DMS153 treated with DMSO at 0.1 percent for 48 hours (cell line): Measurements from ENCODE around the gene VKORC1.
"Not testable (repeated sequence)": the region's sequence is repeated elsewhere in the genome, so short reads cannot be mapped to it uniquely, and the experiment has no call there.

Experiments
- DNase-seq: peaks from one replicate; lab custom pipeline; 2025; ENCODE audit not compliant: unreplicated experiment; lab: John Stamatoyannopoulos, UW

VKORC1 gene

DNA sequence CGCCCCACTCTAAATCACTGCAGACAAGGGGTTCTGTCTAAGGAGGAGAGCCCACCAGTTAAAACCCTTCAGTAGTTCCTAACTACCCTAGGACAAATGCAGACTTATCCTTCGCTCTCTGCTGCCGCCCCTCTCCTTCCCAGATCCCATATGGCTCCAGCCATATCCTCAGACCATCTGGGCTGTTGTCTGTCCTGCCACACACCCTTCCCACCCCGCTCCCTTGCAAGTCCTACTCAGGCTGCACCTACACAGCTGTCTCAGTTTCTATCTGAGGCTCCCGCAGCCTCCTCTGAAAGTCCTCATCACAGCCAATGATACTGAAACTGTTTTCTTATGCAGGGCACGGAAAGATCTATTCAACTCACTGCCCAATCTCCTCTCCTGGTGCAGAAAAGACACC lies 12.9 kb upstream of the VKORC1 start:
- no peak for DNase-seq

GRCh38 chr16:31106509-31107464 lies 12.2 kb upstream of the VKORC1 start:
- no peak for DNase-seq

GRCh38 chr16:31105677-31106213 lies 11.1 kb upstream of the VKORC1 start:
- peak; percentile 45 for DNase-seq

DNA sequence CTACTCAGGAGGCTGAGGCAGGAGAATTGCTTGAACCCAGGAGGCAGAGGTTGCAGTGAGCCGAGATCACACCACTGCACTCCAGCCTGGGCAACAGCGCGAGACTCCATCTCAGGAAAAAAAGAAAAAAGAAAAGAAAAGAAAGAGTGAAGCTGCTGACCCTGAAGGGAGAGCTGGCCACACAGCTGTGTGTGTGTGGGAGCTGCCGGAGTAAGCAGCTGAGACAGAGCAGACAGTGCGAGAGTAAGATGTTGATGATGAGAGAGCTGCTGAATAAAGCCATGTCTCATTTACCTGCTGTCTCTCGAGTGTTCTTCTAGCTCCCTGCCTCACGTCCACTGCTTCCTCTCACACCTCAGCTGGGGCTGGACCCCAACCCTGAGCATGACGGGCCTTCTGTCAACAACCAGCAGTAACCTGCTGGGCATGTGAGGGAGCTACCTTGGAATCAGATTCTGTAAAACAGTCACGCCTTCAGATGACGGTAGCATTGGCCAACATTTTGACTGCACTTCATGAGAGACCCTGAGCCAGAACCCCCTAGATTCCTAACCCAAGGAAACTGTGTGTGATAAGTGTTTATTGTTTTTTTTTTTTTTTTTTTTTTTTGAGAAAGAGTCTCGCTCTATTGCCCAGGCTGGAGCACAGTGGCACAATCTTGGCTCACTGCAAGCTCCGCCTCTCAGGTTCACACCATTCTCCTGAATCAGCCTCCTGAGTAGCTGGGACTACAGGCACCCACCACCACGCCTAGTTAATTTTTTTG lies 6.5 kb upstream of the VKORC1 start:
- not testable (repeated sequence) for DNase-seq

DNA sequence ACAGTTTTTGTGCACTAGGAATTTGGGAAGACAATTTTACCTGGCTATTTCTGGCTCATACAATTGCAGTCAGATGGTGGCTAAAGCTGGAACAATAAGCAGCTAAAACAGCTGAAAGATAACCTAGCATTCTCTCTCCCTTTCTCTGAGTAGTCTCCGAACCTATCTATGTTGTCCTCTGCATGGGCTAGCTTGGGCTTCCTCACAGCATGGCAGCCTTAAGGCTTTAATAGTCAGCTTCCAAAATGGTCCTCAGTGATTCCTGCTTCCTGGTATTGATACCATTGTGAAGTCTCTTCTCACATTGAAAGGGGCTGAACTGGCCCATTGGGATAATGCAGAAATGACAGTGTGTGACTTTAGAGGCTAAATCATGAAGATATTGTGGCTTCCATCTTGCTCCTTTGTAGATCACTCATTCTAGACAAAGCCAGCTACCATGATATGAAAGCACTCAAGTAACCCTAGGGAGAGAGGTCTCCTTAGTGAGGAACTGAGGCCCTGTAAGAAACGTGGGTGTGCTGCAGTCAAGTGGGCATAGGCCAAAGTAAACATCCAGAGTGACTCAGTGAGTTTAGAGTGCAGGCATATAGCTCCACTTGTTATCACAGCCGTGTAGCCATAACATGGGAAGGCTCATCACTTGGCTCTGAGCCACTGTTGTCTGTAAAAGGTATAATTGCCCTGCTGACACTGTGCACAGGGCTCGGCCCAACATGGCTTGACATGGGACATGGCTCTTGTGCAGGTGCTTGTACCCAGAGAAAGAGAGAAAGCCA lies 5.5 kb upstream of the VKORC1 start:
- DNase-seq: no peak

DNA sequence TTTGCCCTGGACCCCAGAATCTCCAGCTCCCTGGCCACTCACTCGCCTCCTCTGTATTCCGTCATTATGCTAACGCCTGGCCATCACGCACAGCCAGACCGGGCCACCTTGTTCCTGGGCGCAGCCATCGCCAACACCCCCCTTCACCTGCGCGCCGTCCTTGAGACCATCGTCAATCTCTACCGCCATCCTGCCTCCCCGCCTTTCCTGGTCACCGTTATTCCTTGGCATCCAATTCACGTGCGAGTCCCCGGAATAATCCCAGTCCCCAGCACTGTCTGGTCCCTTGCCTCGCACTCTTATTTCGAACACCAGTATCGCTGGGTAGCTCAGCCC lies 541 bp downstream of the VKORC1 start:
- DNase-seq: no peak

GRCh38 chr16:31093132-31093703 lies 1.4 kb downstream of the VKORC1 start:
- DNase-seq: no peak

DNA sequence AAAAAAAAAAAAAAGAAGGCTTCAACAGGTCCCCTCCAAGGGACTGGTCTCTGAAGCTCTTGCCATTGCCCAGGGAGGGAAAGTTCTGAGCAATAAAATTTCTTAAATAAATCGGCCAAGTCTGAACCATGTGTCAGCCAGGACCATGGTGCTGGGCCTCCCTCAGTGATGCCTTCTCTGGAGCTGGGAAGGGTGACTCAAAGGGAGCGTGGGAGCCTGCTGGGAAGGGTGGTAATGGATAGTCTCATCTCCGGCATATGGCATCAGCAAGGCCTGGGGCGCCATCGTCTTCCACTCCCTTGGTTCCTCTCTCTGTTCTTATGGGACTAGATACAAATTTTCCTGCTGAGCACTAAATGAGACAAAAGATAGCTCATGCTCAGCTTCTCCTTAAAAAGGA lies 2.3 kb downstream of the VKORC1 start:
- no peak for DNase-seq

GRCh38 chr16:31090540-31090939 lies 4.1 kb downstream of the VKORC1 start:
- no peak for DNase-seq

DNA sequence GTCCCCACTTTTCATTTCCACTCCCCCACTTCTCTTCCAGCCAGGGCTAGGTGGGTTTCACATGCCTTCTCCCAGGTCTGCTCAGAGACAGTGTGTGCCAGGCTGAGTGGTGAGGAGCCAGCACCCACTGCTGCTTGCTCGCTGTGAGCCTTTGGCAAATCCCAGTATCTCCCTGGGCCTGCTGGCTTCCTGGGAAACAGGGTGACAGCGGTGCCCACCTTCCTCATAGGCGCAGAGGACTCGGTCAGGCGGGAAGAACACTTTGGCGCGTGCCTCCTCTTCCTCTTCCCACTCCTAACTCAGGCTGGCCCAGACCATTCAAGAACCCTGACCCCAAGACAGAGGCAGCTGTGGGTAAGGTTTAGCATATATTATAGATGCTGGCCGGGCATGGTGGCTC lies 5.4 kb downstream of the VKORC1 start:
- no peak for DNase-seq

DNA sequence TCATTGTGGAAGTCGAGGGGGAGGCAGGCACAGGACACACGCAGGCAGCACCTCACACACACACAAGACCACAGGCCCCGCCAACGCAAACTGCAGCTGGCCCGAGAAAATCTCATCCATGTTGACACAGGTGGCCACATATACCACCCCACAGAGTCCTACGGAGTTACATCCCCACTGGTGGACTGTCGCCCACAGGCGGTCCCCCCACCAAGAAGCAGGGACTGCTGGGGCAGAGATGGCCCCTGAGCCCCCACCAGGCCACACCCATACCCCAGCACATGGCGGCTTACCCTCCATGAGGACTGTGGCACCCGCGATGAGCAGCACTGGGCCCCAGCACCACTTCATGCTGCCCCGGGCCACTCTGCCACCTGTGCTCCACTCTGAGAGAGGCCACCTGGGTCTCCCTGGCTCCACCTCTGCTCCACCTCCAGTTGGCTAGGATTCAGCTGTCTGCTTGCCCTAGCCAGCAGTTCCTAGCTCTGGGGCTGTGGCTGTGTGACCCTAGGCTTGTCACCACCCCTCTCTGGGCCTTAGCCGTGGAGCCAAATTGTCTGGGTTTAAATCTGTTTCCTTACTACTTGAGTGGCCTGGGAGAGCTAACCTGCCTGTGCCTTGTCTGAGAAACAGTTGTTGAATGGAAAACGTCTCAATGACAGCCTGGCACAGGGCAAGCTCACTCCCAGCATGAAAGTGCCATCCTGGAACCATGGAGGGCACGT lies 6.0 kb downstream of the VKORC1 start, which contains the start of gene PRSS53:
PRSS53 (minus strand) TSS at position 485 of the 725 bp plus-strand sequence; CDS start at position 351, 134 bp downstream.
- no peak for DNase-seq

DNA sequence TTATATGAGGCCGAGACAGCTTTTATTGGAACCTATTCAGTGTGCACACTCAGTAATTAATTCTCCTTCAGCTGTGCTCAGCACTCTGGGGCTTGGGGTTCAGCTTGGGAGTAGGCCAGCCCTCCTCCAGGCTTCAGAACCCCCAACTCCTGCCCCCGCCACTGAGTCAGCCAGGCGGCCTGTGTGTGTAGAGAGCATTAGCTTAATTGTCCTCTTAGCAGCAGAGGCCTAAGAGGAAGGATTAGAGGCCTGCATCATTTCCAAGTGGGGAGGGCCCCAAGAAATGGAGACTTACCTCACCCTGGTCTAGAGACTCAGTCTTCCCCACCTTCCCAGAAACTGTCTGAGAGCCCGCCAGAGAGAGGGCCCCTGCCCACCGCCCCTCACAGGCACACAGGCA lies 6.6 kb downstream of the VKORC1 start:
- no peak for DNase-seq

GRCh38 chr16:31087481-31087880 lies 7.1 kb downstream of the VKORC1 start:
- no peak for DNase-seq

DNA sequence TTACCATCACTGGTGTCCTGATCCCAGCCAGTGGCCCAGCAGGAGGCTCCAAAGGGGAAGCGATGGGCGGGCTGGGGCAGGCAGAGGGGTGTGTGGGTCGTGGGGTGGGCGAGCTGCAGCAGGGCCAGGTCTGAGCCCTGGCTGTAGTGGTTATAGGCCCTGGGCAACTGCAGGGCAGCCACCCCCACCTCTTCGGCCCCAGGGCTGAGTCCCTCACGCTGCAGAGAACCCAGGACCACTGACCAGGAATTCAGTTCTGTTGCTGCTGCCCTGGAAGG lies 8.0 kb downstream of the VKORC1 start:
- no peak for DNase-seq

- no peak for DNase-seq
Observed at GRCh38 chr16:31085873-31086628, 8.5 kb downstream of the VKORC1 start.

DNA sequence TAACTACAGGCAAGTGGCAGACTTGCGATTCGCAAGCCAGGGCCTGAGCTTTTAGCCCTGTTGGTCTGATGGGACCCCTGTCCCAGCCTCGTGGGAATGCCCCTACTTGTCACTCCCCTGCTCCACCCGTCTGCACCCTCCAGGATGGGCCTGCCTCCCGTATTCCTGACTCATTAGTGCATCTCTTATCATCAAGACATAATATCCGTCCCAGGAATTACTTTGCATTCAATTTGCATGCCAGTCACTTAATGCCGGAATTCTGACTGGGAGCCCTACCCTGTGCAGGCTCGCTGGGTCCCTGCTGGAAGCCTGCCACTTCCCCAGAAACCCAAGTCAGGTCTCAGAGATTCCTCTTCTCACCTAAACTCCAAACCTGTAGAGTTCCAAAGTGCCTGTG lies 9.2 kb downstream of the VKORC1 start:
- DNase-seq: no peak

- no peak for DNase-seq
Observed at GRCh38 chr16:31084584-31085302, 9.9 kb downstream of the VKORC1 start.

DNA sequence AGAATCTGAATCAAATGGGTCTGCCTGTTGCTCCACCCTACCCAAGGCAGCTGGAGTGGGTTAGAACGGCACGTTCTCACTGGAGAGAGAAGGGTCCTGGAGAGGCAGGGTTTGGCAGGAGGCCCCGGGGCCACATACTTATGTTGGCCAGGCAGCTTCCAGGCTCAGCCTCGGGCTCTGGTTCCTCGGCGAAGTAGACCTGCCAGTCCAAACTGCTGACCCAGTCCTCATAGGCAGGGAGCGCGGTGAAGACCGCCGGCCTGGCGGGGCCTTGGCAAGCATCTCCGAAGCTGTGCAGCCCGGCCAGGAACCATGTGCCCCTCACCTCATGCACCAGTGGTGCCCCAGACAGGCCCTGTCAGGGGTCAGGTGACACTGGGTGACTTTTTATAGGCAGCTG lies 10.6 kb downstream of the VKORC1 start:
- DNase-seq: no peak

- DNase-seq: no peak
Observed at GRCh38 chr16:31083556-31083955, 11.0 kb downstream of the VKORC1 start.
